ENCODE results near the gene SKAP1. TPM values are rescaled to one million over a fixed set of nuclear protein-coding genes. Genes with fewer than 3 reads are reported as not detected.

Gene SKAP1
- total RNA-seq, 2 experiments from 2014 or later, result 1.2 TPM; not detected in 1

DNA sequence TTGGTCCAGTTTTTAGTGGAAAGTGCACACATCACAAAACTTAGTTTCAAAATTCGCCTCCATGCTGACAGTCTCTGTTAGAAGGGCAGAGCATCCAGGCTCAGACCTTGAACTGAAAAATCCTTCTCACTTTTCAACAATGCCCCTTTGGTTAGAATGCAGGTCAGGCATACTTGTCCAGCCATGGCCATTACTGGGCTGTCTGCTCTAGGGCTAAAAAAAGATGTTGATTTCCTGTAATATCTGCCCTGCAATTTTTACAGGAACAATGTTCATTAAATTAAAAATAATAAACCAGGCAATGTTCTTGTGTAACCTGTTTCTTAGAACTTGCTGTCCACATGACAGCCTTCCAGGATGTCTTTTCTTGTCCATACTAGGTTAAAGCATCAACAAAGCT, 200.1 kb downstream of the SKAP1 start:
- H3K4me2 ChIP-seq (ENCODE audit: low read length), result no peak overlapping the region
- H3K9me2 ChIP-seq (ENCODE audit: insufficient read depth, low read length), result no peaks in the 10 kb centered on the region
- H4K20me1 ChIP-seq (ENCODE audit: insufficient read depth, low read length), result no peaks in the 10 kb centered on the region
- no peaks in the 10 kb centered on the region for H3K4me1 ChIP-seq (ENCODE audit: insufficient read depth, low read length, poor library complexity, severe bottlenecking)
- BruUV-seq (replicated peaks), result no TSS peak
- H3K4me3 ChIP-seq (ENCODE audit: low read depth, low read length, poor library complexity, severe bottlenecking), result no peak overlapping the region
- H2AFZ ChIP-seq (ENCODE audit: low read length), result no peak overlapping the region
- no peak for TF ChIP-seq EZH2phosphoT487 (IDR thresholded peaks at IDR 0.05; ENCODE audit: borderline replicate concordance, low read depth, low read length)
- TF ChIP-seq, protein P1, sequence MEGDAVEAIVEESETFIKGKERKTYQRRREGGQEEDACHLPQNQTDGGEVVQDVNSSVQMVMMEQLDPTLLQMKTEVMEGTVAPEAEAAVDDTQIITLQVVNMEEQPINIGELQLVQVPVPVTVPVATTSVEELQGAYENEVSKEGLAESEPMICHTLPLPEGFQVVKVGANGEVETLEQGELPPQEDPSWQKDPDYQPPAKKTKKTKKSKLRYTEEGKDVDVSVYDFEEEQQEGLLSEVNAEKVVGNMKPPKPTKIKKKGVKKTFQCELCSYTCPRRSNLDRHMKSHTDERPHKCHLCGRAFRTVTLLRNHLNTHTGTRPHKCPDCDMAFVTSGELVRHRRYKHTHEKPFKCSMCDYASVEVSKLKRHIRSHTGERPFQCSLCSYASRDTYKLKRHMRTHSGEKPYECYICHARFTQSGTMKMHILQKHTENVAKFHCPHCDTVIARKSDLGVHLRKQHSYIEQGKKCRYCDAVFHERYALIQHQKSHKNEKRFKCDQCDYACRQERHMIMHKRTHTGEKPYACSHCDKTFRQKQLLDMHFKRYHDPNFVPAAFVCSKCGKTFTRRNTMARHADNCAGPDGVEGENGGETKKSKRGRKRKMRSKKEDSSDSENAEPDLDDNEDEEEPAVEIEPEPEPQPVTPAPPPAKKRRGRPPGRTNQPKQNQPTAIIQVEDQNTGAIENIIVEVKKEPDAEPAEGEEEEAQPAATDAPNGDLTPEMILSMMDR (conservative IDR thresholded peaks at IDR 0.05; ENCODE audit: low read length), result no peak
- H3K27ac ChIP-seq (ENCODE audit: low read depth, low read length, poor library complexity, severe bottlenecking), result no peak overlapping the region
- CTCF ChIA-PET (ENCODE audit: unreplicated experiment), result no interaction called here
- POLR2A ChIA-PET, result no interaction called here
- intact Hi-C loops (cut with micrococcal nuclease; ENCODE audit: unreplicated experiment), result no loop called here
- no peaks in the 10 kb centered on the region for H3K9me3 ChIP-seq (ENCODE audit: low read length)
- H3K79me2 ChIP-seq (ENCODE audit: insufficient read depth, low read depth, low read length), result no peaks in the 10 kb centered on the region
- DNase-seq (ENCODE audit: low spot score), result no peak
- no peaks in the 10 kb centered on the region for H3K36me3 ChIP-seq (ENCODE audit: insufficient read depth, low read length)

DNA sequence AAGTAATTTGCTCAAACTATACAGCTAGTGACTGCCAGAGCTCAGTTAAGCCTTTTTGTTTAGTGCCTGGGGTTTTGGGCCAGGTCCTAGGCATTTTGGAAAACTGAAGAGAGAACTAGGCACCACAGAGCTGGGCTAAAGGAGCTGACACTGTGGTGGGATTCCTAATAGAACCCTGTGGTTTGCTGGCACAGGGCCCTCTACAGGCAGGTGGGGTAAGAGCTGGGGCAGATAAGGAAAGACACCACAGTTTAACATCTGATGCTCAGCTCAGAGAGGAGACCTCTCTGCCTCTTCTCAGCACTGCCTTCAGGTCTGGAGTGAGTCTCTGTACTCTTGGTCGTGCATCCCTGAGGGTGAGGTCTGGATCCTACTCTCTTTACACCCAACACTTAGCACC, 201.3 kb downstream of the SKAP1 start:
- H3K9me2 ChIP-seq (ENCODE audit: insufficient read depth, low read length), result no peaks in the 10 kb centered on the region
- H2AFZ ChIP-seq (ENCODE audit: low read length), result no peak overlapping the region
- no peaks in the 10 kb centered on the region for H3K9me3 ChIP-seq (ENCODE audit: low read length)
- no peak for DNase-seq (ENCODE audit: low spot score)
- H3K4me2 ChIP-seq (ENCODE audit: low read length), result no peak overlapping the region
- no peaks in the 10 kb centered on the region for H3K36me3 ChIP-seq (ENCODE audit: insufficient read depth, low read length)
- BruUV-seq (replicated peaks), result no TSS peak
- POLR2A ChIA-PET, result no interaction called here
- intact Hi-C loops (cut with micrococcal nuclease; ENCODE audit: unreplicated experiment), result no loop called here
- H3K79me2 ChIP-seq (ENCODE audit: insufficient read depth, low read depth, low read length), result no peaks in the 10 kb centered on the region
- H4K20me1 ChIP-seq (ENCODE audit: insufficient read depth, low read length), result no peaks in the 10 kb centered on the region
- H3K4me3 ChIP-seq (ENCODE audit: low read depth, low read length, poor library complexity, severe bottlenecking), result no peak overlapping the region
- no peaks in the 10 kb centered on the region for H3K4me1 ChIP-seq (ENCODE audit: insufficient read depth, low read length, poor library complexity, severe bottlenecking)
- TF ChIP-seq, protein P1 (conservative IDR thresholded peaks at IDR 0.05; ENCODE audit: low read length), result peak; percentile 67
- TF ChIP-seq EZH2phosphoT487 (IDR thresholded peaks at IDR 0.05; ENCODE audit: borderline replicate concordance, low read depth, low read length), result no peak
- CTCF ChIA-PET (ENCODE audit: unreplicated experiment), result no interaction called here
- no peak overlapping the region for H3K27ac ChIP-seq (ENCODE audit: low read depth, low read length, poor library complexity, severe bottlenecking)

DNA sequence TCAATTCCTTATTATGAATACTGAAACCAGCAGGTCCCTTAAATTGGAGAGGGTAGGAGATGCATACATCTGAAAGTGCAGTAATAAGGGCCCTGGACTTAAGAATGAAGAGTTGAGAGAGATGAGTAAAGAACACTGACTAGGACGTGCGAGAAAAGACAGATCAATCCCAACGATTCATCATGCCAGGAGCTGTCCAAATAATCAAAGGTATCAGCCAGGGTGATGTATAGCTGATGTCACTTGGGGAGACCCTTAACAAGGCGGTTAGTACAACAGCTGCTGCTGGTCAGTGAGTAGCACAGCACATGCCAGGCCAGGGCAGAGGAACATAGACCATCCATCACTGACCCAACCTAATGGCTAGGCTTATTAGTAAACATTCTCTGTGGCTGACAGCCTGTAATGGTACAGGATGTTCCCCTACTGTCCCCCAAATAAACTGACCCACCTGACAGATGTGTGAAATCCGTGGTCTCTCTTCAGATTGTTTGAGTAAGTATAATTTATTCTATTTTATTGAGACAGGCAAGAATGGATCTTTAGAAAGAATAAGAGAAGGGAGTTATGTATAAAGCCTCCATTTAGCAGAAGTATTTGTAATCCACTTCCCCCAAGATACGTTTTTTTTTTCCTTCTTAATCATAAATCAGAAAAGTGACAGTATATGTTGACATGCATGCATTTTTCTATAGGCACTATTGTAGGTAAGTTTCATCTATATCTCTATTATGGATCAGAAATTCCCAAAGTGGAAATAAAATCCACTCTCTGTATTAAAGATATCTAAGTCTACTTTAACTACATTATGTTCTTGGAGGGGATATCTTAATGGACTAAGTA, 204.1 kb downstream of the SKAP1 start:
- POLR2A ChIA-PET, result no interaction called here
- TF ChIP-seq, protein P1 (conservative IDR thresholded peaks at IDR 0.05; ENCODE audit: low read length), result no peak
- TF ChIP-seq EZH2phosphoT487 (IDR thresholded peaks at IDR 0.05; ENCODE audit: borderline replicate concordance, low read depth, low read length), result no peak
- Histone ChIP-seq H2AFZ (ENCODE audit: low read length) (no peak overlapping the region), H3K4me3 (ENCODE audit: low read depth, low read length, poor library complexity, severe bottlenecking) (no peak overlapping the region), H4K20me1 (ENCODE audit: insufficient read depth, low read length) (no peaks in the 10 kb centered on the region), H3K9me3 (ENCODE audit: low read length) (no peaks in the 10 kb centered on the region), H3K4me1 (ENCODE audit: insufficient read depth, low read length, poor library complexity, severe bottlenecking) (no peaks in the 10 kb centered on the region), H3K79me2 (ENCODE audit: insufficient read depth, low read depth, low read length) (no peaks in the 10 kb centered on the region), H3K36me3 (ENCODE audit: insufficient read depth, low read length) (no peaks in the 10 kb centered on the region), H3K27ac (ENCODE audit: low read depth, low read length, poor library complexity, severe bottlenecking) (no peak overlapping the region), H3K4me2 (ENCODE audit: low read length) (no peak overlapping the region), H3K9me2 (ENCODE audit: insufficient read depth, low read length) (no peaks in the 10 kb centered on the region)
- intact Hi-C loops (cut with micrococcal nuclease; ENCODE audit: unreplicated experiment), result no loop called here
- CTCF ChIA-PET (ENCODE audit: unreplicated experiment), result no interaction called here
- BruUV-seq (replicated peaks), result no TSS peak
- no peak for DNase-seq (ENCODE audit: low spot score)

Data from OCI-LY7 (cell line).